Ascending aorta (tissue), 2 donors: ENCODE results near the gene ZDHHC17. TPM values are rescaled to one million over a fixed set of nuclear protein-coding genes. Genes with fewer than 3 reads are reported as not detected.

Source experiments
- DNase-seq, 2 donors: peaks; one replicate each; pipeline ENCODE4 v3.0.0-alpha.2; 2019; ENCODE audit warnings: low spot score in 2 of 2
- H3K27ac ChIP-seq, 2 donors: fragments of 200-600 bp; sonication (generic); one replicate each; pipeline ENCODE4 v1.5.1; 2016 to 2017; ENCODE audit warnings: mild to moderate bottlenecking in 1 of 2
- H3K27me3 ChIP-seq: fragments of 200-600 bp; sonication (generic); one replicate; pipeline ENCODE4 v1.5.1; 2017
- H3K36me3 ChIP-seq, 2 donors: fragments of 200-600 bp; sonication (generic); one replicate each; pipeline ENCODE4 v1.5.1; 2016
- H3K4me1 ChIP-seq, 2 donors: fragments of 200-600 bp; sonication (generic); one replicate each; pipeline ENCODE4 v1.5.1; 2016 to 2017; ENCODE audit warnings: mild to moderate bottlenecking in 1 of 2
- H3K4me3 ChIP-seq, 2 donors: fragments of 200-600 bp; sonication (generic); one replicate each; pipeline ENCODE4 v1.5.1; 2016 to 2017; ENCODE audit warnings: mild to moderate bottlenecking in 1 of 2
- H3K9me3 ChIP-seq, 2 donors: fragments of 200-600 bp; sonication (generic); one replicate each; pipeline ENCODE4 v1.5.1; 2016
- CTCF ChIP-seq, 3 experiments: fragments of 200-600 bp in 2 of 3; fragments of 450-650 bp in 1 of 3; sonication (generic) in 2 of 3; IDR thresholded peaks; one replicate each; pipeline ENCODE4 v1.5.1; 2016 to 2019; ENCODE audit warnings: antibody characterized with exemption in 3 of 3, mild to moderate bottlenecking in 1 of 3, moderate library complexity in 1 of 3
- intact Hi-C: fragments of 100-400 bp; cut with DNase I; formaldehyde crosslinking; loops from one replicate; pipeline ENCODE4 v1.15.1; 2023
- total RNA-seq: library from RNA; depleted of rRNA; stranded (reverse); fragments of >200 nt; gene quantifications from one replicate; pipeline ENCODE4 v1.1.0, GENCODE V29; 2016

ZDHHC17 gene
- total RNA-seq, 1 donor from 2014 or later: 24.3 TPM

- H3K4me3 ChIP-seq: no peak overlapping the region
- TF ChIP-seq CTCF (IDR thresholded peaks at IDR 0.05): no peak
- H3K27ac ChIP-seq: peak overlapping the region in 1 of 2 donors; percentile 18
- H3K9me3 ChIP-seq: no peaks in the 10 kb centered on the region
- H3K27me3 ChIP-seq: no peaks in the 10 kb centered on the region
- peaks cover 0 to 10% of the 10 kb centered on the region in 2 donors for H3K4me1 ChIP-seq
- no peak for DNase-seq
- intact Hi-C loops: no loop called here
- peaks cover 8 to 27% of the 10 kb centered on the region in 2 donors for H3K36me3 ChIP-seq
These were observed 99.2 kb downstream of the ZDHHC17 start for GRCh38 chr12:76863005-76863670.

- Histone ChIP-seq H3K4me3 (no peak overlapping the region), H3K4me1 (peaks cover 0 to 10% of the 10 kb centered on the region in 2 donors)
- no peak for TF ChIP-seq CTCF (IDR thresholded peaks at IDR 0.05)
These were observed 99.9 kb downstream of the ZDHHC17 start for GRCh38 chr12:76863837-76864236.

GRCh38 chr12:76864791-76865400, 101.0 kb downstream of the ZDHHC17 start:
- no peak for DNase-seq
- Histone ChIP-seq H3K27me3 (no peaks in the 10 kb centered on the region), H3K27ac (no peak overlapping the region), H3K9me3 (no peaks in the 10 kb centered on the region), H3K36me3 (peaks cover 8 to 13% of the 10 kb centered on the region in 2 donors), H3K4me3 (no peak overlapping the region), H3K4me1 (peaks cover 0 to 10% of the 10 kb centered on the region in 2 donors)
- intact Hi-C loops: no loop called here
- TF ChIP-seq CTCF (IDR thresholded peaks at IDR 0.05): no peak

More at GRCh38 chr12:76863837-76864236, 99.9 kb downstream of the ZDHHC17 start:
- Histone ChIP-seq H3K27ac (peak overlapping the region in 1 of 2 donors; percentile 18), H3K27me3 (no peaks in the 10 kb centered on the region), H3K36me3 (peaks cover 8 to 22% of the 10 kb centered on the region in 2 donors), H3K9me3 (no peaks in the 10 kb centered on the region)
- DNase-seq: no peak
- intact Hi-C loops: no loop called here

- no peak for DNase-seq
- no peaks in the 10 kb centered on the region for H3K9me3 ChIP-seq
- no peaks in the 10 kb centered on the region for H3K27me3 ChIP-seq
- no peak overlapping the region for H3K4me3 ChIP-seq
- peak overlapping the region in 1 of 2 donors; percentile 11 for H3K27ac ChIP-seq
- peaks cover 0 to 16% of the 10 kb centered on the region in 2 donors for H3K4me1 ChIP-seq
- no peak for TF ChIP-seq CTCF (IDR thresholded peaks at IDR 0.05)
- intact Hi-C loops: no loop called here
- H3K36me3 ChIP-seq: peaks cover 8 to 9% of the 10 kb centered on the region in 2 donors
These were observed 102.2 kb downstream of the ZDHHC17 start for GRCh38 chr12:76866151-76866567.

GRCh38 chr12:76866726-76867125, 102.8 kb downstream of the ZDHHC17 start:
- Histone ChIP-seq H3K27ac (no peak overlapping the region), H3K9me3 (no peaks in the 10 kb centered on the region), H3K27me3 (no peaks in the 10 kb centered on the region), H3K36me3 (peaks cover 4 to 9% of the 10 kb centered on the region in 2 donors), H3K4me1 (peaks cover 0 to 16% of the 10 kb centered on the region in 2 donors), H3K4me3 (no peak overlapping the region)
- intact Hi-C loops: no loop called here
- no peak for TF ChIP-seq CTCF (IDR thresholded peaks at IDR 0.05)
- DNase-seq: no peak
